Measurements from ENCODE around the gene PBX1.

Gene PBX1

GRCh38 chr1:164576291-164577271, 17.6 kb downstream of the PBX1 start:
- H3K27ac ChIP-seq (ENCODE audit: low read length) = no peak overlapping the region
- no peaks in the 10 kb centered on the region for H3K9me3 ChIP-seq (ENCODE audit: insufficient read depth, low read length)
- H2AFZ ChIP-seq (ENCODE audit: low read depth, low read length) = no peak overlapping the region
- H3K4me1 ChIP-seq (ENCODE audit: low read length) = no peaks in the 10 kb centered on the region
- H3K4me2 ChIP-seq (ENCODE audit: low read length) = no peak overlapping the region
- no peak for TF ChIP-seq EZH2phosphoT487 (IDR thresholded peaks at IDR 0.05; ENCODE audit: low read depth)
- no peaks in the 10 kb centered on the region for H4K20me1 ChIP-seq (ENCODE audit: insufficient read depth, low read length)
- H3K79me2 ChIP-seq (ENCODE audit: low read length) = no peaks in the 10 kb centered on the region
- no peaks in the 10 kb centered on the region for H3K36me3 ChIP-seq (replicated peaks; ENCODE audit: low read depth, low read length)
- no peaks in the 10 kb centered on the region for H3K27me3 ChIP-seq (ENCODE audit: low read depth, low read length)
- H3K9ac ChIP-seq (ENCODE audit: low read length) = no peak overlapping the region
- no peak overlapping the region for H3K4me3 ChIP-seq (ENCODE audit: low read length)

- Histone ChIP-seq H3K9me3 (ENCODE audit: insufficient read depth, low read length) (no peaks in the 10 kb centered on the region), H3K27ac (ENCODE audit: low read length) (no peak overlapping the region), H4K20me1 (ENCODE audit: insufficient read depth, low read length) (no peaks in the 10 kb centered on the region), H3K4me2 (ENCODE audit: low read length) (no peak overlapping the region), H3K4me3 (ENCODE audit: low read length) (no peak overlapping the region), H3K4me1 (ENCODE audit: low read length) (no peaks in the 10 kb centered on the region), H3K36me3 (replicated peaks; ENCODE audit: low read depth, low read length) (no peaks in the 10 kb centered on the region), H2AFZ (ENCODE audit: low read depth, low read length) (no peak overlapping the region), H3K79me2 (ENCODE audit: low read length) (no peaks in the 10 kb centered on the region), H3K27me3 (ENCODE audit: low read depth, low read length) (no peaks in the 10 kb centered on the region), H3K9ac (ENCODE audit: low read length) (no peak overlapping the region)
- no peak for TF ChIP-seq EZH2phosphoT487 (IDR thresholded peaks at IDR 0.05; ENCODE audit: low read depth)
Measured at GRCh38 chr1:164577291-164577690, 18.3 kb downstream of the PBX1 start.

GRCh38 chr1:164578479-164579200, 19.7 kb downstream of the PBX1 start:
- Histone ChIP-seq H3K36me3 (replicated peaks; ENCODE audit: low read depth, low read length) (no peaks in the 10 kb centered on the region), H2AFZ (ENCODE audit: low read depth, low read length) (no peak overlapping the region), H3K27ac (ENCODE audit: low read length) (no peak overlapping the region), H3K4me2 (ENCODE audit: low read length) (no peak overlapping the region), H3K4me1 (ENCODE audit: low read length) (no peaks in the 10 kb centered on the region), H3K4me3 (ENCODE audit: low read length) (no peak overlapping the region), H3K27me3 (ENCODE audit: low read depth, low read length) (no peaks in the 10 kb centered on the region), H3K9me3 (ENCODE audit: insufficient read depth, low read length) (no peaks in the 10 kb centered on the region), H4K20me1 (ENCODE audit: insufficient read depth, low read length) (no peaks in the 10 kb centered on the region), H3K79me2 (ENCODE audit: low read length) (no peaks in the 10 kb centered on the region), H3K9ac (ENCODE audit: low read length) (no peak overlapping the region)
- TF ChIP-seq EZH2phosphoT487 (IDR thresholded peaks at IDR 0.05; ENCODE audit: low read depth) (no peak), CTCF (IDR thresholded peaks at IDR 0.05; ENCODE audit: low read depth, low read length) (no peak)

GRCh38 chr1:164579381-164579780, 20.4 kb downstream of the PBX1 start:
- H3K79me2 ChIP-seq (ENCODE audit: low read length) = no peaks in the 10 kb centered on the region
- H3K36me3 ChIP-seq (replicated peaks; ENCODE audit: low read depth, low read length) = no peaks in the 10 kb centered on the region
- no peak overlapping the region for H3K4me2 ChIP-seq (ENCODE audit: low read length)
- TF ChIP-seq CTCF (IDR thresholded peaks at IDR 0.05; ENCODE audit: low read depth, low read length) (no peak), EZH2phosphoT487 (IDR thresholded peaks at IDR 0.05; ENCODE audit: low read depth) (no peak)
- H3K27me3 ChIP-seq (ENCODE audit: low read depth, low read length) = no peaks in the 10 kb centered on the region
- H3K4me1 ChIP-seq (ENCODE audit: low read length) = no peaks in the 10 kb centered on the region
- H3K27ac ChIP-seq (ENCODE audit: low read length) = no peak overlapping the region
- H2AFZ ChIP-seq (ENCODE audit: low read depth, low read length) = no peak overlapping the region
- H4K20me1 ChIP-seq (ENCODE audit: insufficient read depth, low read length) = no peaks in the 10 kb centered on the region
- no peak overlapping the region for H3K4me3 ChIP-seq (ENCODE audit: low read length)
- no peaks in the 10 kb centered on the region for H3K9me3 ChIP-seq (ENCODE audit: insufficient read depth, low read length)
- H3K9ac ChIP-seq (ENCODE audit: low read length) = no peak overlapping the region

Measured in OCI-LY3 (cell line).